Activated CD4-positive, alpha-beta memory T cell treated with anti-CD3 and anti-CD28 coated beads for 36 hours (primary cell): ENCODE data around the gene GRB7. TPM values are rescaled to one million over a fixed set of nuclear protein-coding genes. Genes with fewer than 3 reads are reported as not detected.
"Not testable (repeated sequence)": the region's sequence is repeated elsewhere in the genome, so short reads cannot be mapped to it uniquely, and the experiment has no call there.

Source experiments
- CTCF ChIA-PET: fragments of 350-600 bp; sonication (Branson Sonifier 250); formaldehyde crosslinking; loops from one replicate; lab custom pipeline; 2021; ENCODE audit warnings: antibody characterized with exemption, inconsistent platforms; lab: Charles Lee
- POLR2A ChIA-PET: fragments of 350-600 bp; sonication (Branson Sonifier 250); formaldehyde crosslinking; loops from one replicate; lab custom pipeline; 2021; ENCODE audit warnings: antibody characterized with exemption; lab: Charles Lee
- DNase-seq: peaks from one replicate; pipeline ENCODE4 v3.0.0-alpha.2; 2020
- H3K27ac Mint-ChIP-seq: one replicate; pipeline ENCODE4 v1.8.0; 2021; ENCODE audit warnings: mixed read lengths
- H3K27me3 Mint-ChIP-seq: one replicate; pipeline ENCODE4 v1.8.0; 2021; ENCODE audit warnings: mixed read lengths
- H3K36me3 Mint-ChIP-seq: one replicate; pipeline ENCODE4 v1.8.0; 2021; ENCODE audit warnings: mixed read lengths
- H3K4me1 Mint-ChIP-seq: one replicate; pipeline ENCODE4 v1.8.0; 2021; ENCODE audit warnings: low read depth, mixed read lengths
- H3K4me3 Mint-ChIP-seq: one replicate; pipeline ENCODE4 v1.8.0; 2021; ENCODE audit warnings: mild to moderate bottlenecking, mixed read lengths
- H3K9me3 Mint-ChIP-seq: one replicate; pipeline ENCODE4 v1.8.0; 2021; ENCODE audit warnings: mixed read lengths
- intact Hi-C: fragments of 100-400 bp; cut with micrococcal nuclease; formaldehyde crosslinking; loops from one replicate; pipeline ENCODE4 v1.15.1; 2023
- total RNA-seq, 2 experiments: library from RNA; stranded (reverse); gene quantifications; one replicate each; pipeline ENCODE4 v1.2.3, GENCODE V29; 2021

GRB7 gene
- total RNA-seq, 2 experiments from 2014 or later: 0.34 to 1.2 TPM

DNA sequence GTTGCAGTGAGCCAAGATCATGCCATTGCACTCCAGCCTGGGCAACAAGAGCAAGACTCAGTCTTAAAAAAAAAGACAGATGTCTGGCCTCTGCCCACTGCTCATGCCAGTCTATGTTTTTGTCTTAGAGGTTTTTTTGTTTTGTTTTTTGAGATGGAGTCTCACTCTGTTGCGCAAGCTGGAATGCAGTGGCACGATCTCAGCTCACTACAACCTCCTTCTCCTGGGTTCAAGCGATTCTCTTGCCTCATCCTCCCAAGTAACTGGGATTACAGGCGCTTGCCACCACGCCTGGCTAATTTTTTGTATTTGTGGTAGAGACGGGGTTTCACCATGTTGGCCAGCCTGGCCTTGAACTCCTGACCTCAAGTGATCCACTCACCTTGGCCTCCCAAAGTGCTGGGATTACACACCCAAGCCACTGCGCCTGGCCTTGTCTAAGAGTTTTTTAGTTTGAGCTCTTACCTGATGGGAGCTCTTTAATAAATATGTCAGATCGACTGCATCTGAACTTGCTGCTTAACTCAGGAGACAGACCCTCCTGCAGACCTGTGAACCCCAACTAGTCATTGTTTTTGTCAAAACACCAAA is 10.8 kb downstream of the GRB7 start:
- H3K4me3 Mint-ChIP-seq, POLR2A ChIA-PET: not testable (repeated sequence)

DNA sequence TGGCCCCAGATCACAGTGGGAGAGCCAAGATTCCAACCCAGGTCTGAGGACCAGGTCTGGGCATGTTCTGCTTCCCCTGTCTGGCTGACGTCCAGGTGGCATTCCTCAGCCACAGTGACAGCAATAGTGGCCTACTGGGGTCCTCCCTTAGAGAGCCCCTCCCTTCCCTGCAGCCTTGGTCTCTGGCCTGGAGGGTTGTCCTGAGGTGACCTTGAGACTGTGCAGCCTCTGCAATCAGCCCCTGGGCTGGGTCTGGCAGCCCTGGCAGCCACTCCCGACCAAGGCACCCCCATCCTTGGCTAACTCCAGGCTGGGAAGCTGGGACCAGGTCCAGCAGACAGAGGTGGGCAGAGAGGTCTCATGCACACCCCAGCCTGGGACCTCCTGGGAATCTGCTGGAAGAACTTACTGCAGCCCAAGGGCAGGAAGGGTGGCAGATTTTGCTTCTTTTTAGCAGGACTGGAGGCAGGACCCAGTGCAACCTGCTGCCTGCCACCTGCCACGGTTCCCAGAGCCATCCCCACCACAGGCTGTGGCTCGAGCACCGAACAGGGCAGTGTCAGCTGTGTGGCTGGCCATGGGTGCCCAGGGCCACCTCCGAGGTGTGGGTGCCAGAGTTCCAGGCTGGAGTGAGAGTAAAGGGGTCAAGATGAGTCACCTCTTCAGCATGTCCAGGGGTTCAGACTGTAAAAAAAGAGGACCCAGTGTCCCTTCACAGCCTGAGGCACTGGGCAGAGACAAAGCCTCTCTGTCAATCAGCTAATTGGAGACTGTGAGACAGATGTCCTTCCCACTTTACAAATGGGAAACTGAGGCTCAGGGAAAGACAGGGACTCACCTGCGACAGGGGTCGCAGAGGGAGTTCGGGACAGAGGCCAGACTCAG is 12.6 kb downstream of the GRB7 start:
- CTCF ChIA-PET: no interaction called here
- POLR2A ChIA-PET: no interaction called here
- no peaks in the 10 kb centered on the region for H3K9me3 Mint-ChIP-seq
- DNase-seq: no peak
- intact Hi-C loops: loop anchor here (5.0 kb wide), 2 partner anchors 63 to 113 kb away; partner anchors contain the start of genes PGAP3 and STARD3
- no peak overlapping the region for H3K4me3 Mint-ChIP-seq
- H3K27me3 Mint-ChIP-seq: no peaks in the 10 kb centered on the region
- no peaks in the 10 kb centered on the region for H3K36me3 Mint-ChIP-seq
- no peak overlapping the region for H3K27ac Mint-ChIP-seq
- H3K4me1 Mint-ChIP-seq: peaks cover 27% of the 10 kb centered on the region

More for the DNA sequence above, 10.8 kb downstream of the GRB7 start:
- Mint-ChIP-seq H3K27ac (peak overlapping the region; percentile 8), H3K4me1 (peaks cover 21% of the 10 kb centered on the region)
- H3K36me3 Mint-ChIP-seq, intact Hi-C loops, DNase-seq, H3K9me3 Mint-ChIP-seq, H3K27me3 Mint-ChIP-seq: not testable (repeated sequence)
- CTCF ChIA-PET: interaction anchor here (1.1 kb wide), 1 partner anchor 114 kb away, joined by 3 read pairs; no protein-coding TSS in a partner anchor

DNA sequence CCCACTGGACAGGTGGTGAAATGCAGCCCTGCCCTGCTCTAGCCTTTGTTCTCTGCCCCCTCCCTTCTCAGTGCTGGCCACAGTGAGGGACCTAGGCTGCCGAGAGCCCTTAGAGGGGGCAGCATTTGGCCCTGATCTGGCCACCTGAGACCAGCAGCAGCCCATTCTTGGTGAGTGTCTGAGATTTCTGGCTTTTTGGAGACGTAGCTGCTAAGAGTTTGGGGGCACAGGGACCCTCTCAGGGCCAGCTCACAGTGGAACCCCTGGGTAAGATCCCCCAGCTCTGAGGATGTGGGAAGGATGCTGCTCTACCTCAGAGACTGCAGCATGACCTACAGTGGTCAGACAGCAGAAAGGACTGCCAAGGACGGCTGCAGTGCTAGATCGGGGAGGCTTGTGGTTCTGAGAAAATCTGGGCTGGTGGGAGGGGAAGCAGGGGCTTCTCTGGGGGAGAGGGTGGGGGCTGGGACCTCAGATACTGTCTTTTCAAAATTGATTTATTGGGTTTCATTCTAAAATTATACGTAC is 13.3 kb downstream of the GRB7 start:
- intact Hi-C loops: loop anchor here (5.0 kb wide), 2 partner anchors 64 to 114 kb away; partner anchors contain the start of genes PGAP3 and STARD3
- ChIA-PET CTCF (interaction anchor here (2.9 kb wide), 1 partner anchor 129 kb away, joined by 32 read pairs; no protein-coding TSS in a partner anchor), POLR2A (no interaction called here)
- DNase-seq: no peak
- Mint-ChIP-seq H3K9me3 (no peaks in the 10 kb centered on the region), H3K36me3 (no peaks in the 10 kb centered on the region), H3K4me3 (no peak overlapping the region), H3K27ac (no peak overlapping the region), H3K4me1 (peaks cover 34% of the 10 kb centered on the region), H3K27me3 (no peaks in the 10 kb centered on the region)

DNA sequence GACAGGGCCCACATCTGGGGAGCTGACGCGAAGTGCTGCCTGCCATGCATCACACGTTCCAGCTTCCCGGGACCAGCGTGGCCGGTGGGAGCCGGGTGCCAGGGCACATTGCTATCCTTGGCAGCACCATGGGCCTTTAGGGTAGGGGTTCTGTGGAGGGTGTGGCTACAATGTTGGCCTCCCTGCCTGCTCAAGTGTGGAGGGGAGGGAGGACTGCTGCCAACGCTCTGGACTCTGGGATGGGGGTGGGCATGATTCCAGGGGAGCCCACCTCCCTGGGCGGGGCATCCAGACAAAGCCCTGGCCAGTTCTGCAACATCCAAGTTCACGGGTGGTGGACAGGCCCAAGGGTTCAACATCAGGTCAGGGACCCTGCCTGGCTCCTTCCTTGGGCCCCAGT is 13.9 kb downstream of the GRB7 start:
- Mint-ChIP-seq H3K36me3 (no peaks in the 10 kb centered on the region), H3K4me3 (no peak overlapping the region), H3K4me1 (peaks cover 40% of the 10 kb centered on the region), H3K27me3 (no peaks in the 10 kb centered on the region), H3K9me3 (no peaks in the 10 kb centered on the region), H3K27ac (no peak overlapping the region)
- intact Hi-C loops: loop anchor here (5.0 kb wide), 2 partner anchors 64 to 114 kb away; partner anchors contain the start of genes PGAP3 and STARD3
- ChIA-PET CTCF (interaction anchor here (2.9 kb wide), 1 partner anchor 129 kb away, joined by 32 read pairs; no protein-coding TSS in a partner anchor), POLR2A (no interaction called here)
- peak; percentile 28 for DNase-seq

DNA sequence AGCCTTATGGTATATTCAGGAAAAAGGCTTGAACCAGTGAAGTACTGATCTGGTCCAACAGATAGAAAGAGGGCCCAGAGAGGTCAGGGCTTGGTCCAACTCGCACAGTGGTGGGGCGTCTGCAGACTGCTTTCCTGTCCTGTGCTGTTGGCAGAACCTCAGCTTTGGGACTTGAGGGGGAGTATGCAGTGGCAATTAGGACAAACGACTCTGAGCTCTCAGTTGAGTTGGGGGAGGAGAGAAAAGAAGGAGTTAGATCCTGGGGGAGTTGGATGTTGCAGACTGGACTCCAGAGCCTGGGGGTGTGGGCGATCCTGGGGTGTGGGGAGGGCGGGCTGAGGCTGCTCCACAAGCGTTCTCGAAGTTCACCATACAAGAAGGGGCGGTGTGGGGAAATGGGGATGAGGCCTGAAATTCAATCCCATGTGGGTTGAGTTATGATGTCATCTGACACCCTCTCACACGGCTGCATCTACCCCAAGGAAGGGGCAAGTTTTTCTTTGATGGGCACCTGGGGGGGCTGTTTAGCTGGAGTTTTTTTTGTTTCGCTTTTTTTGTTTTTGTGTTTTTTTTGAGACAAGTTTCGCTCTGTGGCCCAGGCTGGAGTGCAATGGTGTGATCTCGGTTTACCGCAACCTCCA is 14.6 kb downstream of the GRB7 start:
- no peaks in the 10 kb centered on the region for H3K27me3 Mint-ChIP-seq
- CTCF ChIA-PET: interaction anchor here (1.2 to 2.9 kb wide), 5 partner anchors 9 to 130 kb away, joined by 5 to 32 read pairs (median 6); partner anchors contain the start of genes IKZF3 and MIEN1
- no peaks in the 10 kb centered on the region for H3K36me3 Mint-ChIP-seq
- peak overlapping the region; percentile 50 for H3K4me3 Mint-ChIP-seq
- H3K9me3 Mint-ChIP-seq: no peaks in the 10 kb centered on the region
- POLR2A ChIA-PET: interaction anchor here (1.4 to 4.5 kb wide), 2 partner anchors 17 to 23 kb away, joined by 3 to 42 read pairs; no protein-coding TSS in a partner anchor
- H3K27ac Mint-ChIP-seq: no peak overlapping the region
- DNase-seq: no peak
- H3K4me1 Mint-ChIP-seq: peaks cover 47% of the 10 kb centered on the region
- intact Hi-C loops: loop anchor here (5.0 kb wide), 2 partner anchors 65 to 115 kb away; partner anchors contain the start of genes PGAP3 and STARD3

DNA sequence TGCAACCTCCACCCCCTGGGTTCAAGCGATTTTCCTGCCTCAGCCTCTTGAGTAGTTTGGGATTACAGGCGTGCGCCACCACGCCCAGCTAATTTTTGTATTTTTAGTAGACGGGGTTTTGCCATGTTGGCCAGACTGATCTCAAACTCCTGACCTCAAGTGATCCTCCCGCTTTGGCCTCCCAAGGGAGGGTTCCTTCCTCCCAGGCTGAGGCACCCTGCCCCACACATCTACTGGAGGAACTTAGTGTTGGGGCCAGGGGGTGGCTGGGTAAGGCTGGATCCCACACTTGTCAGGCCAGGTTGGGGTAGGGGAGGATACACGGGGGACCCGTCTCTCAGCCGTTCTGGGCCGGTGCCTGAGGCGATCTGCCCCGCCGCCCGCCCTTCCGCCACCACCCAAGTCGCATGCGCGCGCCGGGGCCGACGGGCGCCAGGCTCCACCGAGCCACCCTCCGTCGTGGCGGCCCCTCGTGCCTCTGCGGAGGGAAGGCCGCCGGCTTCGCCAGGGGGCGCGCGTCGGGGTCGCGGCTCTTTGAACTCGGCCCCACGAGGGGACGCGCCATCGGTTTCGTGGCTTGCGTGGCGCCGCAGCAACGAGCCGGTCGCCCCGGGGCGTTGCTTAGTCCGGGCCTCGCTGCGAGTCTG is 15.9 kb downstream of the GRB7 start:
- intact Hi-C loops: loop anchor here (1.0 to 5.0 kb wide), 7 partner anchors 39 to 227 kb away; partner anchors contain the start of genes PGAP3, PSMD3 and STARD3
- peak overlapping the region; percentile 93 for H3K27ac Mint-ChIP-seq

DNA sequence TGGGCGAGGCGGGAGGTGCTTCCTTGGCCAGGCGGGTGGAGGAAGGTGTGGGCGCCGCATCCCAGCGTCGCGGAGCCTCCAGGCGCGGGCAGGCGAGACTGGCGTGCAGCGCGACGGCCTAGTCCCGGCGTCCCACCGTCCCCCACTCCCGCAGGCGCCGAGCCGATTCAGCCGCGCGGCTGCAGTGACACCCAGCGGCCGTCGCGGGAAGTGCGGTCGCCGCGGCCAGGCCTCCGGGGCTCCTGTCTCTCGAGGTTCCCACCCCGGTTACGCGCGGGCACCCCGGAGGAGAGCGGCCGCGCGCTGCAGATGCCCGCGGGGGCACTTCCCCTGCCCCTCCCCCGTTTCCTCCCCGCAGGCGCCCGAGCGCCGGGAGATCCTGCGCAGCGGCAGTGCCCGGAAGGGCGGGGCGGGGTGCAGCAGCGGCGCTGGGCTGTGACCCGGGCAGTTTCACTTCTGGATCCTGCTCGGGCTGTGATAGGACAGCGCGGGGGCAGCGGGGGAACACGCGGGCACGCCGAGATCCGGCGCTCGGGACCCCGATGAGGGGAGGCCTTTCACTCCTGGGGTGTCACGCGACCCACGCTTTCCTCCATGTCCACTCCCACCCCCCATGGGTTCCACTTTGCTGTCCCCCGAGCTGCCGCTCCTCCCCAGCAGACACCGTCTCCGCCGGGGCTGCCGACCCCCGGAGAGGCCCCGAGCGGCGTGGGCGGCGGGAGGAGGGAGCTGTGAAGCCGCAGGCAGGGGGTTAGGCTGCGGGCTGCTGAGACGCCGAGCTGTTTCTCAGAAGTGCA is 16.6 kb downstream of the GRB7 start:
- CTCF ChIA-PET: interaction anchor here (0.7 to 2.8 kb wide), 14 partner anchors 15 to 226 kb away, joined by 3 to 20 read pairs (median 6); partner anchors contain the start of genes IKZF3, MIEN1 and PSMD3
- peak; percentile 98 for DNase-seq
- intact Hi-C loops: loop anchor here (1.0 to 5.0 kb wide), 7 partner anchors 38 to 226 kb away; partner anchors contain the start of genes PGAP3, PSMD3 and STARD3
- POLR2A ChIA-PET: interaction anchor here (0.5 to 4.5 kb wide), 12 partner anchors 10 to 809 kb away, joined by 3 to 42 read pairs (median 5); partner anchors contain the start of genes IKZF3 and PSMD3
- peaks cover 67% of the 10 kb centered on the region for H3K4me1 Mint-ChIP-seq
- no peaks in the 10 kb centered on the region for H3K9me3 Mint-ChIP-seq
- peak overlapping the region; percentile 91 for H3K27ac Mint-ChIP-seq
- H3K27me3 Mint-ChIP-seq: no peaks in the 10 kb centered on the region
- peaks cover 3% of the 10 kb centered on the region for H3K36me3 Mint-ChIP-seq
- H3K4me3 Mint-ChIP-seq: peak overlapping the region; percentile 78

More for the DNA sequence above, 15.9 kb downstream of the GRB7 start:
- CTCF ChIA-PET: interaction anchor here (0.6 to 2.9 kb wide), 7 partner anchors 10 to 211 kb away, joined by 3 to 32 read pairs (median 5); partner anchors contain the start of genes IKZF3 and MIEN1
- Mint-ChIP-seq H3K36me3 (peaks cover 2% of the 10 kb centered on the region), H3K4me1 (peaks cover 60% of the 10 kb centered on the region), H3K4me3 (peak overlapping the region; percentile 78), H3K27me3 (no peaks in the 10 kb centered on the region), H3K9me3 (no peaks in the 10 kb centered on the region)
- POLR2A ChIA-PET: interaction anchor here (0.9 to 4.5 kb wide), 4 partner anchors 16 to 108 kb away, joined by 3 to 42 read pairs (median 10); no protein-coding TSS in a partner anchor
- no peak for DNase-seq

DNA sequence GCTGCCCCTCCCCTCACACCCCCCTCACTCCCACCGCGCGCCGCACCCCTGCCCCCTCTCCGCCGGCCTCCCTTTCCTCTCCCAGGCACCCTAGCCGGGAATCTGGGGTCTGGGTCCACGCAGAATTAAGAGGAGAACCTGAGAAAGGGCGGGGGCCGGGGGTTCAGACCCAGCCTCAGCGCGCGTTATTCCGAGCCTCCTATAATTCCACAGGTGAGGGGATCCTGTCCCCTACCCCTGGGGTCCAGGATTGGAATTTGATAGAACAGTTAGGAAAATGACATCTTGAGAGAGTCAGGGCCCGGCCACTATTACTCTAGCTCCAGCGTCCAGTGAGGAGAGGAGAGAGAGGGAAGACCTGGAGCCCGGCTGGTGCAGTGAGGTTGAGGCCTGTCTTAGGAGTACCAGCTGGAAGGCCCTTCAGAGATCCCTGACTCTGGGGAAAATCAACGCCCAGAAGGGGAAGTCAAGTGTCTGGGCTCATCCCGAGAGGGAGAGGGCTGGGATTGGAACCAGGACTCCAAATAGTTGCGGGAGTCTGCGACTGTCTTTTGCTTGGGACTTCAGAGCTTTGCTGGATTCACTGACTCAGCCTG is 17.3 kb downstream of the GRB7 start:
- Mint-ChIP-seq H3K27me3 (no peaks in the 10 kb centered on the region), H3K36me3 (peaks cover 9% of the 10 kb centered on the region), H3K4me1 (peaks cover 72% of the 10 kb centered on the region), H3K4me3 (peak overlapping the region; percentile 43), H3K9me3 (no peaks in the 10 kb centered on the region), H3K27ac (peak overlapping the region; percentile 91)
- ChIA-PET CTCF (interaction anchor here (0.7 to 2.8 kb wide), 16 partner anchors 15 to 226 kb away, joined by 3 to 20 read pairs (median 5); partner anchors contain the start of genes IKZF3, MIEN1 and PSMD3), POLR2A (interaction anchor here (0.7 to 4.5 kb wide), 15 partner anchors 9 to 225 kb away, joined by 3 to 42 read pairs (median 4); partner anchors contain the start of genes IKZF3 and PSMD3)
- DNase-seq: no peak
- intact Hi-C loops: loop anchor here (1.0 to 5.0 kb wide), 7 partner anchors 38 to 225 kb away; partner anchors contain the start of genes PGAP3, PSMD3 and STARD3

DNA sequence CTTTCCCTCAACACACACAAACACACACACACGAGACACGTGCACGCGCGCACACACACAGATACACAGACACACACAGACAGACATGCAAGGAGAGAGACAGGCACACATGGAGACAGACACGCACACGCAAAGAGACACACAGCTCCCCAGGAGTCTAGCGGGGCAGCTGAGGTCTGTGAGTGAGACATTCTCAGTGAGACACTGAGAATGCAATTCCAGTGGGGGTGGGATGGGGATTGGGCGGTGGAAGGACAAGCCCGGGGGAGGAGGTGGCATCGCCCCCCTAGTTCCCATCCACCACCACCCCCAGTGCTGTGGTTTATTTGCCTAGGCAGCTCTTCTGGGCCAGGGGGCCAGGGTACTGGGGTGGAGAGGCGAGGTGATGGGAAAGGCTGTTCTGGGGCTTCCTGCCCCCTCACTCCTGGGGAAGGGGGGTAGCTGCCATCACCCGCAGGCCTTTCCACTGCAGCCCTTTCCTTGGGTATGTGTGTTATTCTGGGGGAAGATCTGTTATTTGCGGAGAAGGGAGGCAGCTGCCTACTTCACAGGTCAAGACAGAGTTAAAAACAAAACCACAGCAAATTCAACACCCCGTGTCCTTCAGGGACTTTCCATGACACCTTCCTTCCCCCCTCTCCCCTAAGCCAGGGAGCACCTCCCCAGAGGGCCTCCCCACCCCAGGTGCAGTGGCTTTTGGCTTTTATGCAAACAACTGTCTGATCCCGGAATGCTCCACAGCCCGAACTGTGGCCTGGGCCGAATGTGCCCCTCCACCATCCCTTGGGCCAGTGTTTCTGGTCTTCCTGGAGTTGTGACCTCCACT is 18.0 kb downstream of the GRB7 start:
- CTCF ChIA-PET: interaction anchor here (0.8 to 2.8 kb wide), 17 partner anchors 9 to 225 kb away, joined by 3 to 20 read pairs (median 4); partner anchors contain the start of genes IKZF3, MIEN1 and PSMD3
- Mint-ChIP-seq H3K4me3 (peak overlapping the region; percentile 43), H3K27me3 (no peaks in the 10 kb centered on the region), H3K36me3 (peaks cover 9% of the 10 kb centered on the region), H3K4me1 (peaks cover 75% of the 10 kb centered on the region), H3K9me3 (no peaks in the 10 kb centered on the region), H3K27ac (peak overlapping the region; percentile 91)
- POLR2A ChIA-PET: interaction anchor here (0.7 to 4.5 kb wide), 16 partner anchors 8 to 224 kb away, joined by 3 to 42 read pairs (median 4); partner anchors contain the start of genes IKZF3 and PSMD3
- DNase-seq: peak; percentile 60
- intact Hi-C loops: loop anchor here (2.0 kb wide), 1 partner anchor 37 kb away; no protein-coding TSS in a partner anchor
